ENCODE results near the gene NID2. TPM values are rescaled to one million over a fixed set of nuclear protein-coding genes. Genes with fewer than 3 reads are reported as not detected.

Gene NID2
- total RNA-seq, 2 donors from 2014 or later: 0.19 to 0.24 TPM

GRCh38 chr14:52023518-52023917, 45.3 kb downstream of the NID2 start:
- Mint-ChIP-seq H3K36me3 (ENCODE audit: insufficient read depth in 2 of 2) (peaks cover 0 to 2% of the 10 kb centered on the region in 2 donors), H3K9me3 (peaks cover 0 to 3% of the 10 kb centered on the region in 2 donors), H3K27me3 (ENCODE audit: low read depth) (peaks cover 3% of the 10 kb centered on the region), H3K4me3 (no peak overlapping the region), H3K4me1 (ENCODE audit: low read depth) (peaks cover 50% of the 10 kb centered on the region), H3K27ac (no peak overlapping the region)
- ATAC-seq (replicated peaks in 1 of 2): no peak
- no peak for DNase-seq

GRCh38 chr14:52021957-52022600, 46.8 kb downstream of the NID2 start:
- DNase-seq (peak in 1 of 2 donors; percentile 9), ATAC-seq (replicated peaks in 1 of 2) (peak; percentile 89 to 90)
- peaks cover 0 to 2% of the 10 kb centered on the region in 2 donors for H3K36me3 Mint-ChIP-seq (ENCODE audit: insufficient read depth in 2 of 2)
- no peak overlapping the region for H3K27ac Mint-ChIP-seq
- no peak overlapping the region for H3K4me3 Mint-ChIP-seq
- peaks cover 50% of the 10 kb centered on the region for H3K4me1 Mint-ChIP-seq (ENCODE audit: low read depth)
- H3K27me3 Mint-ChIP-seq (ENCODE audit: low read depth): no peaks in the 10 kb centered on the region
- H3K9me3 Mint-ChIP-seq: peaks cover 0 to 3% of the 10 kb centered on the region in 2 donors

- Mint-ChIP-seq H3K9me3 (peaks cover 0 to 3% of the 10 kb centered on the region in 2 donors), H3K27ac (no peak overlapping the region), H3K27me3 (ENCODE audit: low read depth) (peaks cover 8% of the 10 kb centered on the region), H3K36me3 (ENCODE audit: insufficient read depth in 2 of 2) (peaks cover 0 to 2% of the 10 kb centered on the region in 2 donors), H3K4me1 (ENCODE audit: low read depth) (peaks cover 49% of the 10 kb centered on the region), H3K4me3 (no peak overlapping the region)
- DNase-seq (no peak), ATAC-seq (replicated peaks in 1 of 2) (no peak)
Observed at GRCh38 chr14:52020866-52021717, 47.8 kb downstream of the NID2 start.

GRCh38 chr14:52020161-52020714, 48.6 kb downstream of the NID2 start:
- peaks cover 8% of the 10 kb centered on the region for H3K27me3 Mint-ChIP-seq (ENCODE audit: low read depth)
- ATAC-seq (replicated peaks in 1 of 2) (no peak), DNase-seq (no peak)
- no peak overlapping the region for H3K27ac Mint-ChIP-seq
- no peak overlapping the region for H3K4me3 Mint-ChIP-seq
- peaks cover 0 to 2% of the 10 kb centered on the region in 2 donors for H3K36me3 Mint-ChIP-seq (ENCODE audit: insufficient read depth in 2 of 2)
- H3K9me3 Mint-ChIP-seq: peaks cover 0 to 3% of the 10 kb centered on the region in 2 donors
- H3K4me1 Mint-ChIP-seq (ENCODE audit: low read depth): peaks cover 43% of the 10 kb centered on the region

GRCh38 chr14:52018970-52019369, 49.9 kb downstream of the NID2 start:
- Mint-ChIP-seq H3K27ac (no peak overlapping the region), H3K36me3 (ENCODE audit: insufficient read depth in 2 of 2) (peaks cover 0 to 2% of the 10 kb centered on the region in 2 donors), H3K4me1 (ENCODE audit: low read depth) (peaks cover 36% of the 10 kb centered on the region), H3K9me3 (peaks cover 0 to 2% of the 10 kb centered on the region in 2 donors), H3K27me3 (ENCODE audit: low read depth) (peaks cover 8% of the 10 kb centered on the region), H3K4me3 (no peak overlapping the region)
- ATAC-seq (replicated peaks in 1 of 2) (no peak), DNase-seq (no peak)

GRCh38 chr14:52018252-52018651, 50.6 kb downstream of the NID2 start:
- no peak for ATAC-seq (replicated peaks in 1 of 2)
- no peaks in the 10 kb centered on the region for H3K36me3 Mint-ChIP-seq (ENCODE audit: insufficient read depth in 2 of 2)
- H3K4me3 Mint-ChIP-seq: no peak overlapping the region
- DNase-seq: no peak
- H3K27me3 Mint-ChIP-seq (ENCODE audit: low read depth): peaks cover 8% of the 10 kb centered on the region
- H3K27ac Mint-ChIP-seq: no peak overlapping the region
- peaks cover 36% of the 10 kb centered on the region for H3K4me1 Mint-ChIP-seq (ENCODE audit: low read depth)
- peaks cover 0 to 2% of the 10 kb centered on the region in 2 donors for H3K9me3 Mint-ChIP-seq

- DNase-seq: no peak
- peaks cover 8% of the 10 kb centered on the region for H3K27me3 Mint-ChIP-seq (ENCODE audit: low read depth)
Observed at GRCh38 chr14:52015411-52016030, 53.3 kb downstream of the NID2 start.

GRCh38 chr14:52014601-52015267, 54.1 kb downstream of the NID2 start:
- peaks cover 2% of the 10 kb centered on the region for H3K4me1 Mint-ChIP-seq (ENCODE audit: low read depth)
- no peak for ATAC-seq (replicated peaks in 1 of 2)

More at GRCh38 chr14:52015411-52016030, 53.3 kb downstream of the NID2 start:
- peaks cover 2% of the 10 kb centered on the region in 2 donors for H3K36me3 Mint-ChIP-seq (ENCODE audit: insufficient read depth in 2 of 2)
- H3K4me1 Mint-ChIP-seq (ENCODE audit: low read depth): peaks cover 10% of the 10 kb centered on the region
- H3K9me3 Mint-ChIP-seq: no peaks in the 10 kb centered on the region
- no peak overlapping the region for H3K27ac Mint-ChIP-seq
- peak; percentile 36 to 53 for ATAC-seq (replicated peaks in 1 of 2)
- H3K4me3 Mint-ChIP-seq: no peak overlapping the region

GRCh38 chr14:52013984-52014600, 54.8 kb downstream of the NID2 start:
- Mint-ChIP-seq H3K36me3 (ENCODE audit: insufficient read depth in 2 of 2) (peaks cover 4 to 6% of the 10 kb centered on the region in 2 donors), H3K4me1 (ENCODE audit: low read depth) (no peaks in the 10 kb centered on the region), H3K9me3 (no peaks in the 10 kb centered on the region), H3K4me3 (no peak overlapping the region), H3K27ac (no peak overlapping the region), H3K27me3 (ENCODE audit: low read depth) (peaks cover 8% of the 10 kb centered on the region)
- DNase-seq: no peak
- peak; percentile 9 to 33 for ATAC-seq (replicated peaks in 1 of 2)

More at GRCh38 chr14:52014601-52015267, 54.1 kb downstream of the NID2 start:
- no peaks in the 10 kb centered on the region for H3K9me3 Mint-ChIP-seq
- DNase-seq: no peak
- peaks cover 8% of the 10 kb centered on the region for H3K27me3 Mint-ChIP-seq (ENCODE audit: low read depth)
- no peak overlapping the region for H3K4me3 Mint-ChIP-seq
- H3K36me3 Mint-ChIP-seq (ENCODE audit: insufficient read depth in 2 of 2): peaks cover 4 to 5% of the 10 kb centered on the region in 2 donors
- no peak overlapping the region for H3K27ac Mint-ChIP-seq

- Mint-ChIP-seq H3K27me3 (ENCODE audit: low read depth) (peaks cover 8% of the 10 kb centered on the region), H3K4me3 (no peak overlapping the region), H3K36me3 (ENCODE audit: insufficient read depth in 2 of 2) (peaks cover 6 to 14% of the 10 kb centered on the region in 2 donors), H3K9me3 (no peaks in the 10 kb centered on the region), H3K4me1 (ENCODE audit: low read depth) (no peaks in the 10 kb centered on the region), H3K27ac (no peak overlapping the region)
- no peak for DNase-seq
- no peak for ATAC-seq (replicated peaks in 1 of 2)
Observed at GRCh38 chr14:52012635-52013034, 56.2 kb downstream of the NID2 start.

- Mint-ChIP-seq H3K4me1 (ENCODE audit: low read depth) (no peaks in the 10 kb centered on the region), H3K27me3 (ENCODE audit: low read depth) (peaks cover 5% of the 10 kb centered on the region), H3K36me3 (ENCODE audit: insufficient read depth in 2 of 2) (peaks cover 6 to 16% of the 10 kb centered on the region in 2 donors), H3K9me3 (no peaks in the 10 kb centered on the region), H3K4me3 (no peak overlapping the region), H3K27ac (no peak overlapping the region)
- no peak for DNase-seq
- no peak for ATAC-seq (replicated peaks in 1 of 2)
Observed at GRCh38 chr14:52011523-52011922, 57.3 kb downstream of the NID2 start.

- peaks cover 6 to 20% of the 10 kb centered on the region in 2 donors for H3K36me3 Mint-ChIP-seq (ENCODE audit: insufficient read depth in 2 of 2)
- no peak overlapping the region for H3K27ac Mint-ChIP-seq
- no peaks in the 10 kb centered on the region for H3K27me3 Mint-ChIP-seq (ENCODE audit: low read depth)
- no peaks in the 10 kb centered on the region for H3K4me1 Mint-ChIP-seq (ENCODE audit: low read depth)
- no peak for DNase-seq
- H3K9me3 Mint-ChIP-seq: no peaks in the 10 kb centered on the region
- ATAC-seq (replicated peaks in 1 of 2): no peak
- H3K4me3 Mint-ChIP-seq: no peak overlapping the region
Observed at GRCh38 chr14:52010173-52010693, 58.6 kb downstream of the NID2 start.
